B cell (primary cell): ENCODE measurements around the gene MGST1. TPM values are rescaled to one million over a fixed set of nuclear protein-coding genes. Genes with fewer than 3 reads are reported as not detected.

ENCODE experiments used
- ATAC-seq: fragments of 200-7000 bp; cut with Tn5 transposase; one replicate; pipeline ENCODE4 v1.10.0; 2021; ENCODE audit warnings: low read depth, mild to moderate bottlenecking, moderate number of reproducible peaks, moderate library complexity
- CTCF ChIA-PET: fragments of 350-600 bp; sonication (Branson Sonifier 250); formaldehyde crosslinking; loops from one replicate; lab custom pipeline; 2021; ENCODE audit warnings: antibody characterized with exemption, inconsistent platforms; lab: Charles Lee
- POLR2A ChIA-PET: fragments of 350-600 bp; sonication (Branson Sonifier 250); formaldehyde crosslinking; loops from one replicate; lab custom pipeline; 2021; ENCODE audit warnings: antibody characterized with exemption; lab: Charles Lee
- DNase-seq: peaks from one replicate; pipeline ENCODE4 v3.0.0; 2013
- H2AFZ ChIP-seq: 2 replicates; pipeline ENCODE4 v1.6.1; 2012; ENCODE audit warnings: mild to moderate bottlenecking, low read depth, low read length; ENCODE audit not compliant: insufficient read depth, poor library complexity, severe bottlenecking
- H3K27ac ChIP-seq, 2 donors: 1 replicate in 1 of 2; 2 replicates in 1 of 2; pipeline ENCODE4 v1.5.1; 2012 to 2013; ENCODE audit warnings: low read length in 2 of 2, mild to moderate bottlenecking in 2 of 2, moderate library complexity in 1 of 2
- H3K27me3 ChIP-seq, 4 experiments: fragments of 200-600 bp in 1 of 4; sonication (generic) in 1 of 4; replicated peaks in 1 of 4; 1 replicate in 2 of 4; 2 replicates in 2 of 4; pipeline versions ENCODE4 v1.6.1 to v1.7.0; 2013 to 2016; ENCODE audit warnings: low read length in 3 of 4, mild to moderate bottlenecking in 2 of 4, mixed read lengths in 1 of 4, moderate library complexity in 1 of 4; ENCODE audit not compliant: insufficient read depth in 4 of 4, control insufficient read depth in 3 of 4; ENCODE audit errors: control extremely low read depth in 1 of 4
- H3K36me3 ChIP-seq, 2 experiments: replicated peaks in 1 of 2; 1 replicate in 1 of 2; 2 replicates in 1 of 2; pipeline versions ENCODE4 v1.6.1 to v1.7.1; 2013; ENCODE audit warnings: low read length in 1 of 2; ENCODE audit not compliant: insufficient read depth in 2 of 2, control insufficient read depth in 1 of 2; ENCODE audit errors: control extremely low read depth in 1 of 2, extremely low read depth in 1 of 2
- H3K4me1 ChIP-seq, 2 donors: fragments of 200-600 bp in 1 of 2; sonication (generic) in 1 of 2; 1 replicate in 1 of 2; 2 replicates in 1 of 2; pipeline versions ENCODE4 v1.5.1 to v1.6.1; 2013 to 2017; ENCODE audit warnings: low read length in 2 of 2; ENCODE audit not compliant: control insufficient read depth in 2 of 2, insufficient read depth in 2 of 2
- H3K4me2 ChIP-seq: replicated peaks from 2 replicates; pipeline ENCODE3; 2012; ENCODE audit warnings: mild to moderate bottlenecking, low read depth, low read length; ENCODE audit not compliant: poor library complexity, severe bottlenecking
- H3K4me3 ChIP-seq, 5 experiments: fragments of 200-600 bp in 1 of 5; sonication (generic) in 1 of 5; 1 replicate in 3 of 5; 2 replicates in 2 of 5; pipeline versions ENCODE4 v1.5.1 to v1.7.0; 2011 to 2016; ENCODE audit warnings: low read length in 4 of 5, mild to moderate bottlenecking in 4 of 5, low read depth in 2 of 5, control low read depth in 1 of 5, moderate library complexity in 1 of 5; ENCODE audit not compliant: insufficient read depth in 1 of 5; ENCODE audit errors: control extremely low read depth in 1 of 5, extremely low read depth in 1 of 5
- H3K79me2 ChIP-seq: fragments of 200-600 bp; sonication (generic); one replicate; pipeline ENCODE4 v1.6.0; 2016; ENCODE audit warnings: low read length; ENCODE audit not compliant: control insufficient read depth, insufficient read depth
- H3K9ac ChIP-seq: fragments of 200-600 bp; sonication (generic); 2 replicates; pipeline ENCODE4 v1.6.1; 2017; ENCODE audit warnings: mild to moderate bottlenecking, low read length, moderate library complexity
- H3K9me3 ChIP-seq, 3 donors: one replicate each; pipeline versions ENCODE4 v1.6.1 to v1.7.1; 2013; ENCODE audit warnings: low read length in 2 of 3; ENCODE audit not compliant: control insufficient read depth in 2 of 3, insufficient read depth in 1 of 3; ENCODE audit errors: control extremely low read depth in 1 of 3
- H4K20me1 ChIP-seq: 2 replicates; pipeline ENCODE4 v1.6.0; 2012; ENCODE audit warnings: mild to moderate bottlenecking, low read length; ENCODE audit not compliant: insufficient read depth, control insufficient read depth, poor library complexity, severe bottlenecking
- H3K27ac Mint-ChIP-seq: one replicate; pipeline ENCODE4 v1.8.0; 2021; ENCODE audit warnings: mixed read lengths
- H3K27me3 Mint-ChIP-seq: one replicate; pipeline ENCODE4 v1.8.0; 2021; ENCODE audit warnings: mixed read lengths
- H3K4me1 Mint-ChIP-seq: one replicate; pipeline ENCODE4 v1.8.0; 2021; ENCODE audit warnings: mixed read lengths
- H3K4me3 Mint-ChIP-seq: one replicate; pipeline ENCODE4 v1.8.0; 2021; ENCODE audit warnings: mixed read lengths
- H3K9me3 Mint-ChIP-seq: one replicate; pipeline ENCODE4 v1.8.0; 2022; ENCODE audit warnings: mixed read lengths; ENCODE audit not compliant: insufficient read depth
- CTCF ChIP-seq: fragments of 200-600 bp; IDR thresholded peaks from one replicate; pipeline ENCODE4 v1.8.0; 2022; ENCODE audit warnings: antibody characterized with exemption, mild to moderate bottlenecking
- EZH2 ChIP-seq: IDR thresholded peaks from 2 replicates; pipeline ENCODE4 v1.6.1; 2012; ENCODE audit warnings: borderline replicate concordance, low read depth, mild to moderate bottlenecking, moderate library complexity, low read length; ENCODE audit not compliant: insufficient read depth, poor library complexity, severe bottlenecking
- WGBS: methylation state at CpG from one replicate; pipeline ENCODE4 v1.1.5; 2013; ENCODE audit warnings: missing lambda C conversion rate; ENCODE audit not compliant: insufficient coverage; 5-methylcytosine and 5-hydroxymethylcytosine counted together
- intact Hi-C: fragments of 100-400 bp; cut with micrococcal nuclease; formaldehyde crosslinking; loops from one replicate; pipeline ENCODE4 v1.10.0; 2022
- polyA plus RNA-seq: library from polyadenylated mRNA; depleted of rRNA; stranded (reverse); fragments of >200 nt; gene quantifications from 2 replicates; pipeline ENCODE4 v1.2.3, GENCODE V29; 2012
- total RNA-seq, 2 donors: library from RNA; stranded (reverse); fragments of 120-200 nt in 1 of 2; gene quantifications; 1 replicate in 1 of 2; 2 replicates in 1 of 2; pipeline versions ENCODE4 v1.2.3 to v1.2.4, GENCODE V29; 2013 to 2022

Gene MGST1
- total and polyA plus RNA-seq, 2 donors (not counting 1 experiment from before 2014, with no cell fraction given) = 0.25 TPM; not detected in 1

DNA sequence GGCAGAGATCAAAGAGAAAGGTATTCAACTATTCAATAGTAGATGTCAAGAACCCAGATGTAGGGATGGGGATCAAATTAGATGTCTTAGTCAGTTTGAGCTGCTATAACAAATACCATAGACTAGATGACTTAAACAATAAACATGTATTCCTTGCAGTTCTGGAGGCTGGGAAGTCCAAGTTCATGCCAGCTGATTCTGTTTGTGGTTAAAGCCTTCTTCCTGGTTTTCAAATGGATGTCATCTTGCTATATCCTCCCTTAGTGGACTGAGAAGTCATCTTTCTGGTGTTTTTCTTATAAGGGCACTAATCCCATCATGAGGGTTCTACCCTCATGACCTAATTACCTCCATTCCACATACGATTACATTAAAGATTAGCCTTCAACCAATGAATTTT, 19.5 kb upstream of the MGST1 start:
- Mint-ChIP-seq H3K4me3 (no peak overlapping the region), H3K27ac (no peak overlapping the region), H3K4me1 (no peaks in the 10 kb centered on the region), H3K9me3 (peaks cover 11% of the 10 kb centered on the region), H3K27me3 (no peaks in the 10 kb centered on the region)
- no peaks in the 10 kb centered on the region for H3K4me1 ChIP-seq
- WGBS = 80% methylated on average over 1 of the region's 1 CpG
- no peak overlapping the region for H3K4me3 ChIP-seq
- POLR2A ChIA-PET = no interaction called here
- no peak overlapping the region for H3K27ac ChIP-seq
- CTCF ChIA-PET = no interaction called here
- H2AFZ ChIP-seq = no peak overlapping the region
- H3K27me3 ChIP-seq = no peaks in the 10 kb centered on the region
- no peak overlapping the region for H3K4me2 ChIP-seq
- no peak for TF ChIP-seq EZH2
- H3K9me3 ChIP-seq = peaks cover 0 to 8% (median 8%) of the 10 kb centered on the region in 3 donors
- DNase-seq = no peak
- intact Hi-C loops = no loop called here
- H3K79me2 ChIP-seq = no peaks in the 10 kb centered on the region
- H3K9ac ChIP-seq = no peak overlapping the region
- no peaks in the 10 kb centered on the region for H4K20me1 ChIP-seq
- no peak for ATAC-seq
- no peaks in the 10 kb centered on the region for H3K36me3 ChIP-seq

GRCh38 chr12:16329594-16329993, 17.9 kb upstream of the MGST1 start:
- Histone ChIP-seq H3K4me1 (no peaks in the 10 kb centered on the region), H3K4me2 (no peak overlapping the region), H3K36me3 (no peaks in the 10 kb centered on the region), H3K27ac (no peak overlapping the region), H3K4me3 (no peak overlapping the region), H3K9ac (no peak overlapping the region), H3K79me2 (no peaks in the 10 kb centered on the region), H3K27me3 (no peaks in the 10 kb centered on the region), H4K20me1 (no peaks in the 10 kb centered on the region), H2AFZ (no peak overlapping the region), H3K9me3 (peaks cover 0 to 8% (median 8%) of the 10 kb centered on the region in 3 donors)
- ATAC-seq (no peak), DNase-seq (no peak)
- H3K9me3 Mint-ChIP-seq = peaks cover 11% of the 10 kb centered on the region
- whole genome bisulfite sequencing = no CpG with 5 or more reads among the region's 2 CpGs
- H3K27me3 Mint-ChIP-seq = no peaks in the 10 kb centered on the region
- intact Hi-C loops = no loop called here
- ChIA-PET CTCF (interaction anchor here (0.5 kb wide), 1 partner anchor 20 kb away, joined by 3 read pairs; no protein-coding TSS in a partner anchor), POLR2A (no interaction called here)
- no peaks in the 10 kb centered on the region for H3K4me1 Mint-ChIP-seq
- no peak overlapping the region for H3K27ac Mint-ChIP-seq
- no peak overlapping the region for H3K4me3 Mint-ChIP-seq
- TF ChIP-seq CTCF (no peak), EZH2 (no peak)
